ENCODE measurements around the gene NPLOC4.
"Not testable (repeated sequence)": the region's sequence is repeated elsewhere in the genome, so short reads cannot be mapped to it uniquely, and the experiment has no call there.

NPLOC4 gene

DNA sequence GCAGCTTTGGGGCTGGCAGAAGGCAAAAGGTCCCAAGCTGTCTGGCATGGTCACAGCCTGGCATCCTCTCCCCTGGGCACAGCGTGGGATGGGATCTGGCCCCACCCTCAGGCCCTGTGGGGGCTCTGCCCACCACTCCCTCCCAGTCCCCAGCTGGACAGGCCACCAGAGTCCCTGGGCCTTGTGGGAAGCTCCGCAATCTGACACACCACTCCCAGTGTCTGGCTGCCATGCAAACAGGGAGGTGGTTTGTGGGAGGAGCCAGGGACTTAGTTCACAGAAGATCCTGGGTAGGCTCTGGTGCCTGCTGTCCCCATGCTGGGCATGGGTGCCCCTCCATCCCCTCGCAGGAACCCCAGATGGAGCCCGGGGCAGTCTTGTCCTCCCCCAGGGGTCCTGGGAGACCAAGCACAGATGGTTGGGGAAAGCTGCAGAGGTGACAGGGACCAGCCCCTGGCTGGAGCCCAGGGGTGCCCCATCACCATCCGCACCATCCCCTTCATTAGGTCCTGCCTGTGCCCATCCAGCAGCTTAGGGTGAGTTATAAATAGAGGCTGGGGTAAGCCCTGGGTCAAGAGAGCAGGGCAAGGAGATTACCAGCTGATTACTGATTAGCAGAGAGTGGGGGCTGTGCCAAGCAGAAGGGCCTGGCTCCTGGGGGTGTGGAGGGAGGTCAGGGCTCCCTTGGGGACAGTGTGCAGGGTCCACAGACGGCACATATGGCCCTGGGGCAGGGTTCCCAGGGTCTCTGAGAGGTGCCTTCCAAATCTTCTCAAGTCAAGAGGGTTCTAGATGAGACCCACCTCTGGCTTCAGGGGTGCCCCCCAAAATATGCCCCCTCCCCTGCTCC lies 102.5 kb downstream of the NPLOC4 start:
- DNase-seq = no peak

- DNase-seq = no peak
These were observed 103.4 kb downstream of the NPLOC4 start for GRCh38 chr17:81533339-81534141.

DNA sequence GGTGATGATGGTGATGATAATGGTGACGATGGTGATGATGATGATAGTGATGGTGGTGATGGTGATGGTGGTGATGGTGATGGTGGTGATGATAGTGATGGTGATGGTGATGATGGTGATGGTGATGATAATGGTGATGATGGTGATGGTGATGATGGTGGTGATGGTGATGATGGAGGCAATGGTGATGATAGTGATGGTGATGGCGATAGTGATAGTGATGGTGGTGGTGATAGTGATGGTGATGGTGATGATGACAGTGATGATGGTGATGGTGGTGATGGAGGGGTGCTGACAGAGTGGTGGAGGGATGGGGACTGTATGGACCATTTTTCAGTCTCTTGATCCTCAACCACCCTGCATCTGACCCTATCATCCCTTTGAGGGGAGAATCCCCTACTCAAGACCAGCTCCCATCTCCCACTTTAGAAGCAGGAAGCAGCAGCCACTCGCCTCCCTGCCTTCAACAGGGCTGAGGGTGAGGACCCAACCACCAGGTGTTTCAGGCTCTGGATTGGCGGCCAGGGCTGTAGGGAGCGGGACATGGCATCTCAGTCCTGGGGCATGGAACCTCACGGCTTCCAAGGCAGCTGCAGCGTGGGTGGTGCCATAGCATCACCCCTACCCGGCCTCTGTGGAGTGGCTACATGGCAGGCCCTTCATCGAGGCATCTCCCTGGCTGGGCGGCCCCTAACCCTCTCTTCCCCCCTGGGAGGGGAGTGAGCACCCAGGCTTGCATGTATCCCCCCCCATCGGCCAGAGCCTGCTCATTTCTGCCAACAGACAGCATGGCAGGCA lies 104.2 kb downstream of the NPLOC4 start:
- no peak for DNase-seq

DNA sequence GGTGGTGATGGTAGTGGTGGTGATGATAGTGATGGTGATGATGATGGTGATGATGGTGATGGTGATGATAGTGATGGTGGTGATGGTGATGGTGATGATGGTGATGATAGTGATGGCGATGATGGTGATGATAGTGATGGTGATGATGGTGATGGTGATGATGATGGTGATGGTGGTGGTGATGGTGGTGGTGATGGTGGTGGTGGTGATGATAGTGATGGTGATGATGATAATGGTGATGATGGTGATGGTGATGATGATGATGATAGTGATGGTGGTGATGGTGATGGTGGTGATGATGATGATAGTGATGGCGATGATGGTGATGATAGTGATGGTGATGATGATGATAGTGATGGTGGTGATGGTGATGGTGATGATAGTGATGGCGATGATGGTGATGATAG lies 104.9 kb downstream of the NPLOC4 start:
- DNase-seq = not testable (repeated sequence)

DNA sequence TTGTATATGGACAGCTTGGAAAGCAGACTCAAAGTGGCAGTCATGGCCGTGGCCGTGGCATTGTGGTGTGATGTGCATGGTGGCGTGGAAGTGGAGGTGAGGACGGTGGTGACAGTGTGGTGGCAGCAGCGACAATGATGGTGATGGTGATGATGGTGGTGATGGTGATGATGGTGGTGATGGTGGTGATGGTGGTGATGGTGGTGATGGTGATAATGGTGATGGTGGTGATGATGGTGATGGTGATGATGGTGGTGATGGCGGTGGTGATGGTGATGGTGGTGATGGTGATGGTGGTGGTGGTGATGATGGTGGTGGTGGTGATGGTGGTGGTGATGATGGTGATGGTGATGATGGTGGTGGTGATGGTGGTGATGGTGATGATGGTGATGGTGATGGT lies 105.9 kb downstream of the NPLOC4 start:
- not testable (repeated sequence) for DNase-seq

DNA sequence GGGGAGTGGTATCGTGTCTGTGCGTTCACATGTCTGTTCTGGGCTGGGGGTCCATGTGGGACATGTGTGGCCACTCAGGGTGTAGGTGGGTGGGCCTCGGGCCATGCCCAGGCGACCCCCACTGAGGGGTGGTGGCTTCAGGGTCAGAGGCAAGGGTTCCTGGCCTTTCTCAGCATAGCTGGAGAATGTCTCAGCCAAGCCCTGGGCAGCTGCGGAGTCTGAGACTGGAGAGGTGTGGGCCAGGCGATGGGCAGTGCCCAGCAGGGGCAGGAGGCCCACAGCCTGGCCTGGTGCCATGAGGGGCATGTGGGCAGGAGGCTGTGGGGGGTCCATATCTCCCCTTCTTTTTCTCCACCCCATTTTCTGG lies 107.5 kb downstream of the NPLOC4 start:
- no peak for DNase-seq

GRCh38 chr17:81528651-81529436 lies 108.1 kb downstream of the NPLOC4 start:
- DNase-seq = peak; percentile 44

- no peak for DNase-seq
These were observed 108.6 kb downstream of the NPLOC4 start for GRCh38 chr17:81528384-81528650.

DNA sequence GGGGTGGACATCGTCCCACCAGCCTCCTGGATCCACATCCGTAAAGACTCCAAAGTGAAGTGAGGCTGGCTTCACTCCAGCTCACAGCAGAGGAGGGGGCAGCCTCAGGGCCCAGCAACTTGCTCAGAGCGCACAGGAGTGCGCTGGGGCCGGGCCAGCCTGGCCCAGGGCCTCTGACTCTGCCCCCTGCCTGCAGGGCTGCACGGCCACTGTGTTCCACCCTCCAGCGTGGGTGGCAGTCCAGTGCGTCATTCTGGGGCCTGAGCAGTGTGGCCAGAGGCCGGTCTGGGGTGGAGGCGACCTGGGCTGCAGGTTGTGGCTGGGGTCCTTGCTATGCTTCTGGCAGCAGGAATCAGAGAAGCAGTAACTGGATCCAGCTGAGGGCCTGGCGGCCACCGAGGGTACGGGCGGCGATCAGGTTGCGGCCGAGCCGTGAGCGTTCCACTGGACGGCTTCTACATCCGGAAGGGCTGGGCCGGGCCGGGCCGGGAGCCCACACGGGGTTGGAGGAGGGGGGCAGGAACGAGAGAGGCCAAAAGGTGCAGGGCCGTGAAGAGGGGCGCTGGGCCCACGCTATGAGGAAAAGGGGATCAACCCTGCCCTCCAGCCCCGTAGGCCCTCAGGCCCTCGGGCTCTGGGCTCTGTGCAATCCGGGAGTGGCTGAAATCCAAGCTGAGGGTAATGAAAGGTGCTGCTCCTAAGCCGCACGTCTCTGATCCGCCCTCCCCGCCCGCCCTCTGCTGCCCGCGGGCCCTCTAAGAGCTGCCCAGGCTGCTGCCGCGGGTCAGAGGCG lies 109.1 kb downstream of the NPLOC4 start, which contains the start of gene FSCN2:
TSS of gene FSCN2 (plus strand) at position 787 of the 793 bp plus-strand sequence. CDS start 155 bp downstream, outside the sequence.
- DNase-seq = peak; percentile 71

DNA sequence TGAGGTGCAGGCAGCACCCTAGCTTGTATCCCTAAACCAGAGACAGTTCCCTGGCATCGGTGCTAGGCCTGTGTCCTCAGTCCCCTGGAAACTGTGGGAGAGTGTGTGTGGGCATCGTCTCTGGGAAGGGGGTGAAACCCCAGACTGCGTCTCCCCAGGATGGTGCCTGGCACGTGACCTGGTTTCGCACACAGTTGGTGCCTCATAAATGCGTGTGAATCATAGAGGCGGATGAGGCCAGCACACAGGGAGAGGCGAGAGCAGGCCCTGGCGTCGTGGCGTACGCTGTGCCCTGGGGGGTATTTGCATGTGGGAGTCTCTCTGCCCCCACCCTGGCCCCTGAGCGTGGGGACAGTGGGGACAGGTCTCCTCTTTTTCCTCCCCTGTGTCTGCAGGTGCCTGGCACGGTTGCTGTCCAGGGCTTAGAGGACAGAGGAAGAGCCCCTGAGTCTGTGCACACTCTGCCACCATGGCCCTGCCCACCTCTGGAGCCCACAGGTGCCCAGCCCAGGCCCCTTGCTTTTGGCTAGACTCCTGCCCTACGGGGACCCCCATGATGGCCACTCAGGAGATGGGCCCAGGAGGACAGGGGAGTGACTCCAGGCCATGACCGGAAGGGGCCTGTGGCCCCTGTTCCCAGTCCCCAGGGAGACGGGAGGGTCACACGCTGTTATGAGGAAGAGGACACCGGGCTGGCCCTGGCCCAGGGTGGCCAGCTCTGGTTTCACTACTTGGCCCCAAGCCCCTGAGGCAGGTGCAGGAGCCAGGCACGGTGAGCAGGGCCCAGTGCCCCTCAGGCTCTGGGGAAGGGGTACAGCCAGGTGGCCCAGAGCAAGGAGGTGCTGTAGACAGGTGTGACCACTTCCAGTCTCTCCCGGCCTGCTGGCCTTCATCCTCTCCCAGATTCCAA lies 110.0 kb downstream of the NPLOC4 start:
- DNase-seq = no peak

GRCh38 chr17:81524865-81525159 lies 112.1 kb downstream of the NPLOC4 start:
- no peak for DNase-seq

DNA sequence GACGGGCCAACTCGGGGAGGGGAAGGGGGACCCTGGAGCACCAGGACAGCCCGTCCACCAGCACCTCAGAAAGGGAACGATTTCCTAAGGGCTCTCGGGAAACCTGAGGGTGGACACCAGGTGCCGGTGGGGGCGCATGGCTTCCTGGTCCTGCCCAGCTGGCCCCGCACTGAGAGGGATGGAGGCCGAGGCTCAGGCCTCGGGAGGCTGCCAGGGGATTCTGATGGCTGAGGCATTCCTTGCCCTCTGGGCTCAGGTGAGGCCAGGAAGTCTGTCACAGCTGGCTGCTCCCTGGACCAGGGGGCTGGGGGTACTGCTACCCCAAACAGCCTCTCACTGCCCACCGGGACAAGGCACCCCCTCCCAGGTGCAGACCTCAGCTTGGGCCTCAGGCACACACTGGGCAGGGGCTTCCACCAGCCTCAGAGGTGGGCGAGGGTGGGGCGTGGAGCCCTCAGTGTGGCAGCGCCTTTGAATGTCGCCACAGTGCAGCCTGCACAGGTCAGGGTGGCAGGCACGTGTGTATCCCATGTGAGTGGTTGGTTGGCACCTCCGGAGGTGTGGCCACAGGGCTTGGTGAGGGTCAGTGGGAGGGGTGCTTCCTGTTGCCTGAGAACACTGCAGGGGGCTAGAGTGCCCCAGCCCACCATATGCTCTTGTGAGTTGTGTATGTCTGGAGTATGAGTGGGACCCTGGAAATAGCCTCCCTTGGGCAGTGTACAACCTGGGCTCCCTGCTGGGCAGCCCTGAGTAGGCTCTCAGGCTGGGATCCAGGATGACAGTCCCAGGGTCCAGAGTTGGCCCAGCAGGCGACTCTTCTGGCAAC lies 112.7 kb downstream of the NPLOC4 start:
- DNase-seq = no peak

- DNase-seq = no peak
These were observed 113.4 kb downstream of the NPLOC4 start for GRCh38 chr17:81523402-81524038.

DNA sequence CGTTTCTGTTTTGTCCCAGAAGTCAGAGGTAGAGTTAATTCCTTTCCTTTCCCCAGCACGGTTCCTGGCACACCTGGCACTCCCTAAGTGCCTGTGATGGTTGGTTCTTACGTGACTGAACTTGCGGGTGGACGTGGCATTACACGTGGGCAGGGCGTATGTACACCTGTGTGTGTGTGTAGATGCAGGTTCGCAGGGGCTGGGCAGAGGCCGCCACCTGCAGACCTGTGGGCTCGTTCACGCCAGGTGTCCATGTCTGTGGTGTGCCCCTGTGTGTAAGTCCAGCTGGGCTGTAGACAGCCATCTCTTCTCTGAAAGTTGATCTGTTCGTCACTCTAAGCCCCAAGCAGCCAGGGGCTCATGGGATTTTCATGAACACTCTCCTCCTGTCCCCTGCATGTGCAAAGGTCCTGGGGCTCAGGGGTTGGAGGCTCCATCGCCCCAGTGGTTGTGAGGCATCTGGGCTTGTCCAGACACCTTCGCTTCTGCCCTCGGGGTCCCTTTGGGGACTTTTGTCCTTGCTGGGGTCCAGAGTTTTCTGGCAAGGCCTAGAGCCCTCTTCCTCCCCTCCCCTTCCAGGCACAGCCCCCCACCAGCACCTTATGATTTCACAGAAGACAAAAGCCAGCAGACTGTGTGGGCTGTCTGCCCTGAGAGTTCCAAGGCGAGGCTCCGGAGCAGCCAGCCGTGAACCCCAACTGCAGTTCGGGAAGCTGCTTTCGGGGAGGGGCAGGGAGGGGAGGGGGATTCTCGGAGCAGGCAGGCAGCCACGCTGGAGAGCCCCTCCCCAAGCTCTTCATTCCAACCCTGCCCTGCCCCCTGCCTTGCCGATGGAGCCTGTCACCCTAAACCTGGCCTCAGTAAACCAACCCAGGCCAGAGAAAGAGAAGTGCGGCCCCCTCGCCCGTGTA lies 114.2 kb downstream of the NPLOC4 start:
- peak; percentile 70 for DNase-seq

GRCh38 chr17:81520021-81520901 lies 116.7 kb downstream of the NPLOC4 start:
- no peak for DNase-seq

DNA sequence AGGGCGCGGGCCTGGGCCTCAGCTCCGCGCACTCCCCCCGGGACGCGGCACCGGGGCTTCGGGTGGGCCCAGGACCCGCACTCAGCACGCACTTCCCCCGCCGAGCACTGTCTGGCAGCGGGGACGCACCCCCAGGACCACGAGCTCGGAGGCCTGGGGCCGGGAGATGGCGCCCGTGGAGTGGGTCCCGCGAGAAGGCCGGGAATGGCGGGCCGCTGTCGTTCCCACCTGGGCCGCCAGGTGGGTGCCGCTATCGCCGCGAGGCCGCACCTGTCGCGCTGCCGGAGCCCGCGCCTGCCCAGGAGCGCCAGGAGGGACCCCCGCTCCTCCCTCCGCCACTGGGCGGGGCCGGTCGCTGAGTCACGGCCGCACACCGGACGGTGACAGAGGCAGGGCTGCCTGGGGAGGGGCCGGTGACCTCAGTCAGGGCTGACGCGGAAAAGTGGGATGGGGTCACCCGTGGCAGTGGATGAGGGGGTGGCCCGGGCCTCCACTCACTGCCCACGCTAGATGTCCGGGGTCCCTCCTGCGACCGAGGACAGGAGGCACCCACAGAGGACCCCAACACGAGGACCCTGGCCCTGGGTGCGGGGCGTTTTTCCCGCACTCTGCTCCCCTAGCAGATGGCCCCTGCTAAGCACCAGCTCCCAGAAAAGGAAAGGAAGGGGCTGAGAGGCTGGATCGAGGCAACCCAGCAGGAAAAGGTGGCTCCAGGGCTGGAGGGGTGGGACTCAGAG lies 117.5 kb downstream of the NPLOC4 start:
- DNase-seq = peak; percentile 65
